HEK293 (cell line): ENCODE measurements around the gene NYNRIN.
A peak's percentile ranks its signal among the peaks of the same experiment; 100 is the strongest.

Source experiments
- CTCF ChIA-PET: fragments of 350-600 bp; formaldehyde crosslinking; extraction: SDS; loops from one replicate; lab custom pipeline; 2021; ENCODE audit warnings: antibody characterized with exemption; lab: Yijun Ruan, JAX
- POLR2A ChIA-PET: fragments of 300-600 bp; formaldehyde crosslinking; extraction: SDS; loops from one replicate; lab custom pipeline; 2020; ENCODE audit warnings: antibody characterized with exemption, inconsistent platforms; lab: Yijun Ruan, JAX
- H3K27ac ChIP-seq: fragments of 200-500 bp; sonication (Bioruptor generic); 2 replicates; pipeline ENCODE4 v1.5.1; 2014; ENCODE audit warnings: low read depth, low read length, control low read depth, inconsistent platforms; ENCODE audit errors: extremely low read depth
- H3K36me3 ChIP-seq, 2 experiments: fragments of 200-500 bp in 1 of 2; sonication (Bioruptor generic) in 1 of 2; 1 replicate in 1 of 2; 2 replicates in 1 of 2; pipeline ENCODE4 v1.5.1; 2014 to 2017; ENCODE audit warnings: inconsistent platforms in 2 of 2, low read length in 2 of 2; ENCODE audit not compliant: control insufficient read depth in 2 of 2, insufficient read depth in 1 of 2
- H3K4me1 ChIP-seq: fragments of 200-500 bp; sonication (Bioruptor generic); 2 replicates; pipeline ENCODE4 v1.5.1; 2014; ENCODE audit warnings: mild to moderate bottlenecking, low read length, inconsistent platforms; ENCODE audit not compliant: control insufficient read depth, insufficient read depth
- H3K4me3 ChIP-seq: 2 replicates; pipeline ENCODE4 v1.5.1; 2011; ENCODE audit warnings: low read depth, mild to moderate bottlenecking, control low read depth, low read length, moderate library complexity
- H3K9me3 ChIP-seq: fragments of 200-500 bp; sonication (Bioruptor generic); 2 replicates; pipeline ENCODE4 v1.5.1; 2014; ENCODE audit warnings: low read depth, low read length, inconsistent platforms; ENCODE audit not compliant: control insufficient read depth, insufficient read depth
- EGR2 ChIP-seq: fragments of 450-650 bp; formaldehyde crosslinking; IDR thresholded peaks from 2 replicates; pipeline ENCODE4 v1.5.1; 2016; ENCODE audit warnings: low read depth, missing biosample characterization, missing genetic modification characterization
- MZF1 ChIP-seq: fragments of 450-650 bp; formaldehyde crosslinking; IDR thresholded peaks from 2 replicates; pipeline ENCODE4 v1.5.1; 2017; ENCODE audit warnings: missing biosample characterization, missing genetic modification characterization, borderline replicate concordance
- PRDM2 ChIP-seq: fragments of 450-650 bp; formaldehyde crosslinking; IDR thresholded peaks from 2 replicates; pipeline ENCODE4 v1.5.1; 2016; ENCODE audit warnings: missing biosample characterization, missing genetic modification characterization, borderline replicate concordance
- RBAK ChIP-seq: fragments of 450-650 bp; formaldehyde crosslinking; IDR thresholded peaks from 2 replicates; pipeline ENCODE4 v1.5.1; 2016; ENCODE audit warnings: missing biosample characterization, missing genetic modification characterization
- REPIN1 ChIP-seq: fragments of 450-650 bp; formaldehyde crosslinking; IDR thresholded peaks from 2 replicates; pipeline ENCODE4 v1.5.1; 2017; ENCODE audit warnings: missing biosample characterization, missing genetic modification characterization, low read depth
- SALL2 ChIP-seq: fragments of 450-650 bp; formaldehyde crosslinking; IDR thresholded peaks from 2 replicates; pipeline ENCODE4 v1.5.0; 2017; ENCODE audit warnings: missing biosample characterization, mild to moderate bottlenecking, missing genetic modification characterization, borderline replicate concordance
- ZBTB49 ChIP-seq: fragments of 450-650 bp; formaldehyde crosslinking; IDR thresholded peaks from 2 replicates; pipeline ENCODE4 v1.5.1; 2016; ENCODE audit warnings: missing biosample characterization, missing genetic modification characterization, low read depth
- ZFP37 ChIP-seq: fragments of 450-650 bp; formaldehyde crosslinking; IDR thresholded peaks from 2 replicates; pipeline ENCODE4 v1.5.1; 2016; ENCODE audit warnings: missing biosample characterization, missing genetic modification characterization
- ZNF10 ChIP-seq: fragments of 450-650 bp; formaldehyde crosslinking; IDR thresholded peaks from 2 replicates; pipeline ENCODE4 v1.5.1; 2017; ENCODE audit warnings: missing biosample characterization, missing genetic modification characterization
- ZNF19 ChIP-seq: fragments of 450-650 bp; formaldehyde crosslinking; IDR thresholded peaks from 2 replicates; pipeline ENCODE4; 2016; ENCODE audit warnings: missing biosample characterization, missing genetic modification characterization, low read depth
- ZNF426 ChIP-seq: fragments of 450-650 bp; formaldehyde crosslinking; IDR thresholded peaks from 2 replicates; pipeline ENCODE4 v1.5.1; 2017; ENCODE audit warnings: missing biosample characterization, missing genetic modification characterization, mild to moderate bottlenecking, inconsistent platforms, moderate library complexity
- ZNF571 ChIP-seq: fragments of 450-650 bp; formaldehyde crosslinking; IDR thresholded peaks from 2 replicates; pipeline ENCODE4 v1.5.0; 2017; ENCODE audit warnings: missing biosample characterization, missing genetic modification characterization
- ZNF585B ChIP-seq: fragments of 450-650 bp; formaldehyde crosslinking; IDR thresholded peaks from 2 replicates; pipeline ENCODE4 v1.5.1; 2016; ENCODE audit warnings: missing biosample characterization, missing genetic modification characterization
- ZNF664 ChIP-seq: fragments of 450-650 bp; formaldehyde crosslinking; IDR thresholded peaks from 2 replicates; pipeline ENCODE4 v1.5.1; 2016; ENCODE audit warnings: missing biosample characterization, missing genetic modification characterization
- ZNF776 ChIP-seq: fragments of 450-650 bp; formaldehyde crosslinking; IDR thresholded peaks from 2 replicates; pipeline ENCODE4 v1.5.0; 2017; ENCODE audit warnings: missing biosample characterization, missing genetic modification characterization, borderline replicate concordance
- ZNF830 ChIP-seq: fragments of 450-650 bp; IDR thresholded peaks from 2 replicates; pipeline ENCODE4 v1.5.0; 2018; ENCODE audit warnings: missing biosample characterization, missing genetic modification characterization, low read depth, mild to moderate bottlenecking, moderate library complexity
- ZSCAN30 ChIP-seq: fragments of 450-650 bp; IDR thresholded peaks from 2 replicates; pipeline ENCODE4 v1.5.1; 2018; ENCODE audit warnings: missing biosample characterization, mild to moderate bottlenecking, missing genetic modification characterization, moderate library complexity
- TF ChIP-seq, protein P1 (sequence below): fragments of 450-650 bp; formaldehyde crosslinking; IDR thresholded peaks from 2 replicates; pipeline ENCODE4 v1.5.1; 2016; ENCODE audit warnings: missing biosample characterization, missing genetic modification characterization, borderline replicate concordance
- TF ChIP-seq, protein P2 (sequence below): fragments of 450-650 bp; formaldehyde crosslinking; IDR thresholded peaks from 2 replicates; pipeline ENCODE4 v1.5.1; 2016; ENCODE audit warnings: missing biosample characterization, missing genetic modification characterization
- TF ChIP-seq, protein P3 (sequence below): fragments of 450-650 bp; formaldehyde crosslinking; IDR thresholded peaks from 2 replicates; pipeline ENCODE4 v1.5.1; 2016; ENCODE audit warnings: missing biosample characterization, missing genetic modification characterization

Gene NYNRIN

DNA sequence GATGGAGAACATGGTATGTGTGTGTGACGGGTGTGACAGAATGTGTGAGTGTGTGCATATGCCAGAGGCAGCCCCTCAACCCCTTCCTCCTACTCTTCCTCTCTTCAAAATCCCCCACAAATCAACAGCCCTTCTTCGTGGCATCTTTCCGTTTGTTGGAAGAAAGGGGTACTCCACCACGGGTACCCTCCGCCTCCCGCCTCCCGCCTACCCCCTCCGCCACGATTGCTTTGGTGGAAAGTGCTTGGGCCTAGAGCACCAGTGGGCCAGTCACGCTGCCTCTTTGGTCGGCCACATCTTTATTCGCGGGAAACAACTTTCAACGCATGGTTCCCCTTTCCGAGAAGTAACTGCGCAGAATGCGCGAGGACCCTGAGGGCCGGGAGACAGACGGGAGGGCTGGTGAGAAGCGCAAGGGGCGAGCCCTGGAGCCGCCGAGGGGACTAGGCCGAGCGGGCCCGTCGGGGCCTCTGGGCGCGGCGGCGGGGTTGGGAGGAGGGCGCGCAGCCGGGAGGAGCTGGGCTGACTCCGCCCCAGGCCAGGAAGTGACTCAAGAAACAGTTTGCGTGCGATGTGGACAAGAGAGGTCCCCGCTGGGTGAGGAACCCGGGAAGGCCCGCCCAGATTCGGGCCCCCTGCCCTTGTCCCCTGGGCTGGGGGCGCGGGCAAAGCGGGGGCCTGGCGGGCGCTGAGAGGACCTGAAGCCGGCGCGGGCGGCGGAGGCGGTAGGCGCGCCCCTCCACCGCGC lies 30.8 kb downstream of the NYNRIN start, which contains the start of the genes CBLN3 and KHNYN:
Gene CBLN3 (minus strand): TSS at position 274 of the 748 bp plus-strand sequence. CDS start 614 bp downstream, outside the sequence.
Gene KHNYN (plus strand): TSS at position 560 of the 748 bp plus-strand sequence. CDS start 777 bp downstream, outside the sequence.
- POLR2A ChIA-PET, result interaction anchor here (0.7 to 3.0 kb wide), 18 partner anchors 11 to 187 kb away, joined by 3 to 45 read pairs (median 4); partner anchors contain the start of genes CIDEB, NYNRIN, SDR39U1 and TINF2
- Histone ChIP-seq H3K9me3 (no peaks in the 10 kb centered on the region), H3K36me3 (peaks cover 0 to 33% of the 10 kb centered on the region in 2 experiments; a peak in 2 of 3 replicates), H3K27ac (peak within 1 kb of the TSS; percentile 94), H3K4me1 (peaks cover 9% of the 10 kb centered on the region), H3K4me3 (peak within 1 kb of the TSS; percentile 65)
- CTCF ChIA-PET, result interaction anchor here (0.7 to 13.9 kb wide), 10 partner anchors 50 to 214 kb away, joined by 3 to 468 read pairs (median 31); partner anchors contain the start of genes ADCY4, CIDEB, LTB4R2 and MDP1
- TF ChIP-seq ZNF426 (tag by site-specific recombination), result no peak
- no peak for TF ChIP-seq ZBTB49
- TF ChIP-seq, protein P1, sequence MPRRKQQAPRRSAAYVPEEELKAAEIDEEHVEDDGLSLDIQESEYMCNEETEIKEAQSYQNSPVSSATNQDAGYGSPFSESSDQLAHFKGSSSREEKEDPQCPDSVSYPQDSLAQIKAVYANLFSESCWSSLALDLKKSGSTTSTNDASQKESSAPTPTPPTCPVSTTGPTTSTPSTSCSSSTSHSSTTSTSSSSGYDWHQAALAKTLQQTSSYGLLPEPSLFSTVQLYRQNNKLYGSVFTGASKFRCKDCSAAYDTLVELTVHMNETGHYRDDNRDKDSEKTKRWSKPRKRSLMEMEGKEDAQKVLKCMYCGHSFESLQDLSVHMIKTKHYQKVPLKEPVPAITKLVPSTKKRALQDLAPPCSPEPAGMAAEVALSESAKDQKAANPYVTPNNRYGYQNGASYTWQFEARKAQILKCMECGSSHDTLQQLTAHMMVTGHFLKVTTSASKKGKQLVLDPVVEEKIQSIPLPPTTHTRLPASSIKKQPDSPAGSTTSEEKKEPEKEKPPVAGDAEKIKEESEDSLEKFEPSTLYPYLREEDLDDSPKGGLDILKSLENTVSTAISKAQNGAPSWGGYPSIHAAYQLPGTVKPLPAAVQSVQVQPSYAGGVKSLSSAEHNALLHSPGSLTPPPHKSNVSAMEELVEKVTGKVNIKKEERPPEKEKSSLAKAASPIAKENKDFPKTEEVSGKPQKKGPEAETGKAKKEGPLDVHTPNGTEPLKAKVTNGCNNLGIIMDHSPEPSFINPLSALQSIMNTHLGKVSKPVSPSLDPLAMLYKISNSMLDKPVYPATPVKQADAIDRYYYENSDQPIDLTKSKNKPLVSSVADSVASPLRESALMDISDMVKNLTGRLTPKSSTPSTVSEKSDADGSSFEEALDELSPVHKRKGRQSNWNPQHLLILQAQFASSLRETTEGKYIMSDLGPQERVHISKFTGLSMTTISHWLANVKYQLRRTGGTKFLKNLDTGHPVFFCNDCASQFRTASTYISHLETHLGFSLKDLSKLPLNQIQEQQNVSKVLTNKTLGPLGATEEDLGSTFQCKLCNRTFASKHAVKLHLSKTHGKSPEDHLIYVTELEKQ (tag by site-specific recombination), result no peak
- TF ChIP-seq ZFP37 (tag by site-specific recombination), result no peak
- TF ChIP-seq, protein P2, sequence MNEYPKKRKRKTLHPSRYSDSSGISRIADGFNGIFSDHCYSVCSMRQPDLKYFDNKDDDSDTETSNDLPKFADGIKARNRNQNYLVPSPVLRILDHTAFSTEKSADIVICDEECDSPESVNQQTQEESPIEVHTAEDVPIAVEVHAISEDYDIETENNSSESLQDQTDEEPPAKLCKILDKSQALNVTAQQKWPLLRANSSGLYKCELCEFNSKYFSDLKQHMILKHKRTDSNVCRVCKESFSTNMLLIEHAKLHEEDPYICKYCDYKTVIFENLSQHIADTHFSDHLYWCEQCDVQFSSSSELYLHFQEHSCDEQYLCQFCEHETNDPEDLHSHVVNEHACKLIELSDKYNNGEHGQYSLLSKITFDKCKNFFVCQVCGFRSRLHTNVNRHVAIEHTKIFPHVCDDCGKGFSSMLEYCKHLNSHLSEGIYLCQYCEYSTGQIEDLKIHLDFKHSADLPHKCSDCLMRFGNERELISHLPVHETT (tag by site-specific recombination), result no peak
- no peak for TF ChIP-seq ZNF571 (tag by site-specific recombination)
- no peak for TF ChIP-seq ZSCAN30 (tag by site-specific recombination)
- TF ChIP-seq REPIN1 (tag by site-specific recombination), result no peak
- no peak for TF ChIP-seq EGR2 (tag by site-specific recombination)
- TF ChIP-seq ZNF664 (tag by site-specific recombination), result no peak
- no peak for TF ChIP-seq ZNF585B
- no peak for TF ChIP-seq ZNF776 (tag by site-specific recombination)
- TF ChIP-seq RBAK (tag by site-specific recombination), result no peak
- no peak for TF ChIP-seq ZNF830
- TF ChIP-seq PRDM2 (tag by site-specific recombination), result no peak
- TF ChIP-seq MZF1, result no peak
- no peak for TF ChIP-seq SALL2
- TF ChIP-seq ZNF10, result no peak
- TF ChIP-seq, protein P3, sequence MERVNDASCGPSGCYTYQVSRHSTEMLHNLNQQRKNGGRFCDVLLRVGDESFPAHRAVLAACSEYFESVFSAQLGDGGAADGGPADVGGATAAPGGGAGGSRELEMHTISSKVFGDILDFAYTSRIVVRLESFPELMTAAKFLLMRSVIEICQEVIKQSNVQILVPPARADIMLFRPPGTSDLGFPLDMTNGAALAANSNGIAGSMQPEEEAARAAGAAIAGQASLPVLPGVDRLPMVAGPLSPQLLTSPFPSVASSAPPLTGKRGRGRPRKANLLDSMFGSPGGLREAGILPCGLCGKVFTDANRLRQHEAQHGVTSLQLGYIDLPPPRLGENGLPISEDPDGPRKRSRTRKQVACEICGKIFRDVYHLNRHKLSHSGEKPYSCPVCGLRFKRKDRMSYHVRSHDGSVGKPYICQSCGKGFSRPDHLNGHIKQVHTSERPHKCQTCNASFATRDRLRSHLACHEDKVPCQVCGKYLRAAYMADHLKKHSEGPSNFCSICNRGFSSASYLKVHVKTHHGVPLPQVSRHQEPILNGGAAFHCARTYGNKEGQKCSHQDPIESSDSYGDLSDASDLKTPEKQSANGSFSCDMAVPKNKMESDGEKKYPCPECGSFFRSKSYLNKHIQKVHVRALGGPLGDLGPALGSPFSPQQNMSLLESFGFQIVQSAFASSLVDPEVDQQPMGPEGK (tag by site-specific recombination), result peak; percentile 74; the same call in 1 of the 2 replicates
- TF ChIP-seq ZNF19 (tag by site-specific recombination), result no peak
